Smooth muscle cell (in vitro differentiated cells): Measurements from ENCODE around the gene GCH1. TPM values are rescaled to one million over a fixed set of nuclear protein-coding genes. Genes with fewer than 3 reads are reported as not detected.
"Not testable (repeated sequence)": the region's sequence is repeated elsewhere in the genome, so short reads cannot be mapped to it uniquely, and the experiment has no call there.

ENCODE experiments used
- DNase-seq: peaks from one replicate; lab custom pipeline; 2025; ENCODE audit not compliant: unreplicated experiment; lab: John Stamatoyannopoulos, UW
- H2AFZ ChIP-seq: fragments of 200-600 bp; sonication (generic); 2 replicates; pipeline ENCODE4 v1.6.0; 2016; ENCODE audit warnings: antibody characterized with exemption, low read depth, mild to moderate bottlenecking
- H3F3A ChIP-seq: fragments of 200-600 bp; sonication (generic); 2 replicates; pipeline ENCODE4 v1.6.0; 2017; ENCODE audit warnings: antibody characterized with exemption, low read depth
- H3K27ac ChIP-seq: fragments of 200-600 bp; sonication (generic); 2 replicates; pipeline ENCODE4 v1.5.1; 2016; ENCODE audit warnings: low read depth, mild to moderate bottlenecking
- H3K27me3 ChIP-seq: fragments of 200-600 bp; sonication (generic); 2 replicates; pipeline ENCODE4 v1.6.1; 2016; ENCODE audit warnings: low read depth, mild to moderate bottlenecking
- H3K36me3 ChIP-seq: fragments of 200-600 bp; sonication (generic); 2 replicates; pipeline ENCODE4 v1.5.1; 2016; ENCODE audit warnings: low read depth
- H3K4me1 ChIP-seq: fragments of 200-600 bp; sonication (generic); 2 replicates; pipeline ENCODE4 v1.5.1; 2016; ENCODE audit warnings: low read depth
- H3K4me2 ChIP-seq: fragments of 200-600 bp; sonication (generic); 2 replicates; pipeline ENCODE4 v1.6.0; 2016; ENCODE audit warnings: mild to moderate bottlenecking
- H3K4me3 ChIP-seq: fragments of 200-600 bp; sonication (generic); 2 replicates; pipeline ENCODE4 v1.5.1; 2016; ENCODE audit warnings: mild to moderate bottlenecking
- H3K79me2 ChIP-seq: fragments of 200-600 bp; sonication (generic); 2 replicates; pipeline ENCODE4 v1.6.0; 2016; ENCODE audit warnings: low read depth, mild to moderate bottlenecking
- H3K9ac ChIP-seq: fragments of 200-600 bp; sonication (generic); 2 replicates; pipeline ENCODE4 v1.6.0; 2016; ENCODE audit warnings: low read depth
- H3K9me3 ChIP-seq: fragments of 200-600 bp; sonication (generic); replicated peaks from 2 replicates; pipeline ENCODE4 v1.5.1; 2016; ENCODE audit warnings: low read depth
- H4K20me1 ChIP-seq: fragments of 200-600 bp; sonication (generic); 2 replicates; pipeline ENCODE4 v1.6.0; 2016; ENCODE audit warnings: low read depth
- CTCF ChIP-seq: fragments of 200-600 bp; sonication (generic); IDR thresholded peaks from 2 replicates; pipeline ENCODE4 v1.5.1; 2017; ENCODE audit warnings: borderline replicate concordance, mild to moderate bottlenecking, antibody characterized with exemption; ENCODE audit not compliant: insufficient read depth, poor library complexity, severe bottlenecking
- WGBS: methylation state at CpG from one replicate; pipeline ENCODE4 v1.1.7; 2016; ENCODE audit warnings: low lambda C conversion rate; 5-methylcytosine and 5-hydroxymethylcytosine counted together
- polyA plus RNA-seq: library from polyadenylated mRNA; unstranded; fragments of >200 nt; fragmentation: Nextera tagmentation; extraction: Ambion mirVana; gene quantifications from 2 replicates; pipeline ENCODE4 v1.2.1, GENCODE V29; 2016
- total RNA-seq: library from RNA; depleted of rRNA; stranded (reverse); fragments of >200 nt; gene quantifications from 2 replicates; pipeline ENCODE4 v1.2.3, GENCODE V29; 2014

GCH1 gene
- total and polyA plus RNA-seq, 2 experiments from 2014 or later: 0.70 to 2.1 TPM

- H3K9me3 ChIP-seq: no peaks in the 10 kb centered on the region
- H3K27ac ChIP-seq: no peak overlapping the region
- H3K79me2 ChIP-seq: no peaks in the 10 kb centered on the region
- H3K36me3 ChIP-seq: no peaks in the 10 kb centered on the region
- H3F3A ChIP-seq: no peaks in the 10 kb centered on the region
- H4K20me1 ChIP-seq: no peaks in the 10 kb centered on the region
- H3K9ac ChIP-seq: no peak overlapping the region
- H2AFZ ChIP-seq: no peak overlapping the region
- H3K4me2 ChIP-seq: no peak overlapping the region
- no peak overlapping the region for H3K4me3 ChIP-seq
- H3K4me1 ChIP-seq: no peaks in the 10 kb centered on the region
- no peak for TF ChIP-seq CTCF
- DNase-seq: no peak
- no peaks in the 10 kb centered on the region for H3K27me3 ChIP-seq
- WGBS: 76% methylated on average over 5 of the region's 5 CpGs
These were observed 20.7 kb downstream of the GCH1 start for GRCh38 chr14:54881761-54882401.

- no peaks in the 10 kb centered on the region for H3K36me3 ChIP-seq
- no peaks in the 10 kb centered on the region for H3K27me3 ChIP-seq
- H3K4me1 ChIP-seq: no peaks in the 10 kb centered on the region
- H4K20me1 ChIP-seq: no peaks in the 10 kb centered on the region
- no peak for TF ChIP-seq CTCF
- no peak for DNase-seq
- H3K9me3 ChIP-seq: no peaks in the 10 kb centered on the region
- H2AFZ ChIP-seq: no peak overlapping the region
- WGBS: 91% methylated on average over 6 of the region's 6 CpGs
- no peak overlapping the region for H3K9ac ChIP-seq
- H3K27ac ChIP-seq: no peak overlapping the region
- H3K4me2 ChIP-seq: no peak overlapping the region
- H3K4me3 ChIP-seq: no peak overlapping the region
- H3F3A ChIP-seq: no peaks in the 10 kb centered on the region
- no peaks in the 10 kb centered on the region for H3K79me2 ChIP-seq
These were observed 21.3 kb downstream of the GCH1 start for GRCh38 chr14:54881235-54881760.

GRCh38 chr14:54877703-54878021 is 25.0 kb downstream of the GCH1 start:
- TF ChIP-seq CTCF: no peak
- no peaks in the 10 kb centered on the region for H4K20me1 ChIP-seq
- H3K27ac ChIP-seq: no peak overlapping the region
- no peak for DNase-seq
- no peak overlapping the region for H3K9ac ChIP-seq
- no peak overlapping the region for H3K4me2 ChIP-seq
- H3K27me3 ChIP-seq: no peaks in the 10 kb centered on the region
- H3K4me1 ChIP-seq: no peaks in the 10 kb centered on the region
- H3K79me2 ChIP-seq: no peaks in the 10 kb centered on the region
- WGBS: 57% methylated on average over 3 of the region's 3 CpGs
- no peak overlapping the region for H3K4me3 ChIP-seq
- H3K36me3 ChIP-seq: no peaks in the 10 kb centered on the region
- H3K9me3 ChIP-seq: no peaks in the 10 kb centered on the region
- H3F3A ChIP-seq: no peaks in the 10 kb centered on the region
- H2AFZ ChIP-seq: no peak overlapping the region

GRCh38 chr14:54877015-54877702 is 25.5 kb downstream of the GCH1 start:
- DNase-seq: no peak
- no peaks in the 10 kb centered on the region for H4K20me1 ChIP-seq
- H3K79me2 ChIP-seq: no peaks in the 10 kb centered on the region
- no peak overlapping the region for H3K4me2 ChIP-seq
- no peaks in the 10 kb centered on the region for H3K4me1 ChIP-seq
- H2AFZ ChIP-seq: no peak overlapping the region
- H3K36me3 ChIP-seq: no peaks in the 10 kb centered on the region
- no peaks in the 10 kb centered on the region for H3K27me3 ChIP-seq
- no peak overlapping the region for H3K27ac ChIP-seq
- 77% methylated on average over 5 of the region's 5 CpGs for WGBS
- TF ChIP-seq CTCF: no peak
- H3F3A ChIP-seq: no peaks in the 10 kb centered on the region
- no peak overlapping the region for H3K9ac ChIP-seq
- H3K4me3 ChIP-seq: no peak overlapping the region
- H3K9me3 ChIP-seq: no peaks in the 10 kb centered on the region

- not testable (repeated sequence) for H3K4me1 ChIP-seq, H3K4me3 ChIP-seq, DNase-seq, H3K36me3 ChIP-seq, H3K79me2 ChIP-seq, H3K9ac ChIP-seq, H3K4me2 ChIP-seq, H3K27me3 ChIP-seq, H3K27ac ChIP-seq, H3F3A ChIP-seq, H2AFZ ChIP-seq, H4K20me1 ChIP-seq, H3K9me3 ChIP-seq
- 87% methylated on average over 2 of the region's 2 CpGs for WGBS
These were observed 27.0 kb downstream of the GCH1 start for GRCh38 chr14:54875648-54876047.
